A549 treated with DMSO at 1 μM for 4 hours (cell line): ENCODE results near the gene OR51A2. TPM values are rescaled to one million over a fixed set of nuclear protein-coding genes. Genes with fewer than 3 reads are reported as not detected.

Source experiments
- total RNA-seq: library from RNA; stranded (reverse); fragments of 200-300 nt; extraction: Qiagen RNA extraction; gene quantifications from 5 replicates; pipeline ENCODE4 v1.2.3, GENCODE V29; 2022; ENCODE audit warnings: low read depth

The OR51A2 gene
- not detected in 5 replicates for total RNA-seq

GRCh38 chr11:4955613-4956012 is at the start of gene OR51A2:
OR51A2 (minus strand) TSS chr11:4955713; CDS start chr11:4955713, 0 bp downstream.

GRCh38 chr11:4994551-4994950 is 39.0 kb upstream of the OR51A2 start, which contains the start of gene OR51L1:
OR51L1 (plus strand) TSS chr11:4994851; CDS start chr11:4998983, 4,132 bp downstream.

GRCh38 chr11:4947505-4947904 is 8.0 kb downstream of the OR51A2 start, which contains the start of gene OR51A4:
OR51A4 (minus strand) TSS chr11:4947605; CDS start chr11:4947100, 505 bp downstream.

GRCh38 chr11:4924239-4924638 is 31.3 kb downstream of the OR51A2 start, which contains the start of gene OR51G1:
OR51G1 (minus strand) TSS chr11:4924339; CDS start chr11:4924339, 0 bp downstream.

GRCh38 chr11:4919250-4919649 is 36.3 kb downstream of the OR51A2 start, which contains the start of gene OR51G2:
OR51G2 (minus strand) TSS chr11:4919350; CDS start chr11:4915663, 3,687 bp downstream.

Other genes starting within 250 kb of the OR51A2 start
- not detected in 5 replicates for gene OR51F1, start 185.8 kb downstream of the OR51A2 start, total RNA-seq
- gene OR52R1, start 151.3 kb downstream of the OR51A2 start, total RNA-seq, result not detected in 5 replicates
- not detected in 5 replicates for gene OR51F2, start 134.4 kb downstream of the OR51A2 start, total RNA-seq
- gene OR51S1, start 106.5 kb downstream of the OR51A2 start, total RNA-seq, result not detected in 5 replicates
- not detected in 5 replicates for gene OR51T1, start 73.8 kb downstream of the OR51A2 start, total RNA-seq
- not detected in 5 replicates for gene OR51A7, start 51.9 kb downstream of the OR51A2 start, total RNA-seq
- not detected in 5 replicates for gene OR51G2, start 36.4 kb downstream of the OR51A2 start, total RNA-seq
- not detected in 5 replicates for gene OR51G1, start 31.4 kb downstream of the OR51A2 start, total RNA-seq
- gene OR51A4, start 8.1 kb downstream of the OR51A2 start, total RNA-seq, result not detected in 5 replicates
- gene OR51L1, start 39.1 kb upstream of the OR51A2 start, total RNA-seq, result not detected in 5 replicates
- gene OR52J3, start 90.8 kb upstream of the OR51A2 start, total RNA-seq, result not detected in 5 replicates
- gene OR52E2, start 103.9 kb upstream of the OR51A2 start, total RNA-seq, result not detected in 5 replicates
- not detected in 5 replicates for gene OR52E1, start 113.9 kb upstream of the OR51A2 start, total RNA-seq
- gene OR52A5, start 182.6 kb upstream of the OR51A2 start, total RNA-seq, result not detected in 5 replicates
- not detected in 5 replicates for gene OR52A1, start 199.0 kb upstream of the OR51A2 start, total RNA-seq
- gene OR51V1, start 245.0 kb upstream of the OR51A2 start, total RNA-seq, result not detected in 5 replicates